CD4-positive, alpha-beta T cell (primary cell): ENCODE data around the gene AMT. TPM values are rescaled to one million over a fixed set of nuclear protein-coding genes. Genes with fewer than 3 reads are reported as not detected.

Experiments
- ATAC-seq: fragments of 200-7000 bp; cut with Tn5 transposase; one replicate; pipeline ENCODE4 v1.10.0; 2022; ENCODE audit warnings: mild to moderate bottlenecking; ENCODE audit not compliant: poor library complexity
- CTCF ChIA-PET: fragments of 350-600 bp; sonication (Branson Sonifier 250); formaldehyde crosslinking; loops from one replicate; lab custom pipeline; 2021; ENCODE audit warnings: antibody characterized with exemption, inconsistent platforms; lab: Charles Lee
- POLR2A ChIA-PET: fragments of 350-600 bp; sonication (Branson Sonifier 250); formaldehyde crosslinking; loops from one replicate; lab custom pipeline; 2021; ENCODE audit warnings: antibody characterized with exemption, inconsistent platforms; lab: Charles Lee
- DNase-seq, 14 experiments: peaks; one replicate each; pipeline ENCODE4 v3.0.0-alpha.2; 2013 to 2020; ENCODE audit warnings: mixed read lengths in 2 of 14
- H3K27ac ChIP-seq, 2 donors: one replicate each; pipeline versions ENCODE4 v1.5.1 to v1.7.0; 2013; ENCODE audit warnings: low read length in 2 of 2, low read depth in 1 of 2, mild to moderate bottlenecking in 1 of 2
- H3K27me3 ChIP-seq, 2 experiments: 1 replicate in 1 of 2; 2 replicates in 1 of 2; pipeline versions ENCODE4 v1.6.1 to v1.7.0; 2013; ENCODE audit warnings: low read length in 2 of 2, control low read depth in 1 of 2, mild to moderate bottlenecking in 1 of 2, moderate library complexity in 1 of 2; ENCODE audit not compliant: insufficient read depth in 2 of 2, control insufficient read depth in 1 of 2
- H3K36me3 ChIP-seq: one replicate; pipeline ENCODE4 v1.6.1; 2013; ENCODE audit warnings: low read length, control low read depth; ENCODE audit not compliant: insufficient read depth
- H3K4me1 ChIP-seq: one replicate; pipeline ENCODE4 v1.6.1; 2013; ENCODE audit warnings: low read length, control low read depth; ENCODE audit not compliant: insufficient read depth
- H3K4me3 ChIP-seq: one replicate; pipeline ENCODE4 v1.5.1; 2013; ENCODE audit warnings: mild to moderate bottlenecking, low read length, moderate library complexity
- H3K9me3 ChIP-seq, 2 experiments: 1 replicate in 1 of 2; 2 replicates in 1 of 2; pipeline versions ENCODE4 v1.6.1 to v1.7.0; 2013; ENCODE audit warnings: low read length in 2 of 2, mild to moderate bottlenecking in 2 of 2, control low read depth in 1 of 2, moderate library complexity in 1 of 2; ENCODE audit not compliant: control insufficient read depth in 1 of 2, insufficient read depth in 1 of 2
- H3K27ac Mint-ChIP-seq: one replicate; pipeline ENCODE4 v1.8.0; 2020; ENCODE audit warnings: mixed read lengths
- H3K27me3 Mint-ChIP-seq: one replicate; pipeline ENCODE4 v1.8.0; 2021; ENCODE audit warnings: mixed read lengths
- H3K36me3 Mint-ChIP-seq: one replicate; pipeline ENCODE4 v1.8.0; 2021; ENCODE audit warnings: low read depth, mixed read lengths
- H3K4me1 Mint-ChIP-seq: one replicate; pipeline ENCODE4 v1.8.0; 2021; ENCODE audit warnings: low read depth, mixed read lengths
- H3K4me3 Mint-ChIP-seq: one replicate; pipeline ENCODE4 v1.8.0; 2020; ENCODE audit warnings: mild to moderate bottlenecking, mixed read lengths
- H3K9me3 Mint-ChIP-seq: one replicate; pipeline ENCODE4 v1.8.0; 2020; ENCODE audit warnings: mixed read lengths
- CTCF ChIP-seq: fragments of 200-600 bp; IDR thresholded peaks from one replicate; pipeline ENCODE4 v1.8.0; 2022; ENCODE audit warnings: antibody characterized with exemption, mild to moderate bottlenecking
- intact Hi-C, 2 experiments: fragments of 100-400 bp; cut with DNase I in 1 of 2; cut with micrococcal nuclease in 1 of 2; formaldehyde crosslinking; loops; one replicate each; pipeline versions ENCODE4 v1.15.1 to v1.9.0; 2023 to 2025; cut with DNase I, micrococcal nuclease
- total RNA-seq, 174 experiments: library from RNA in 2 of 174; stranded (reverse) in 2 of 174; gene quantifications; one replicate each; pipeline ENCODE4 v1.2.3 and lab custom pipeline; 2021 to 2026

Gene AMT
- total RNA-seq, 2 experiments from 2014 or later, result 10.5 to 12.7 TPM

- no peak for DNase-seq
- Histone ChIP-seq H3K9me3 (no peaks in the 10 kb centered on the region), H3K36me3 (peaks cover 10% of the 10 kb centered on the region), H3K4me1 (peaks cover 72% of the 10 kb centered on the region), H3K27me3 (no peaks in the 10 kb centered on the region), H3K4me3 (no peak overlapping the region), H3K27ac (no peak overlapping the region)
- intact Hi-C loops, result no loop called here
- Mint-ChIP-seq H3K27me3 (no peaks in the 10 kb centered on the region), H3K36me3 (peaks cover 39% of the 10 kb centered on the region), H3K4me1 (peaks cover 56% of the 10 kb centered on the region), H3K4me3 (peak overlapping the region; percentile 15), H3K9me3 (no peaks in the 10 kb centered on the region), H3K27ac (peak overlapping the region; percentile 37)
- ATAC-seq, result no peak
- TF ChIP-seq CTCF, result no peak
- ChIA-PET POLR2A (interaction anchor here (1.0 to 1.4 kb wide), 3 partner anchors 23 to 82 kb away, joined by 3 to 5 read pairs (median 3); partner anchors contain the start of genes RHOA, TCTA and USP4), CTCF (interaction anchor here (1.7 to 1.8 kb wide), 2 partner anchors 27 to 48 kb away, joined by 5 to 6 read pairs; partner anchors contain the start of gene USP4)
Observed at GRCh38 chr3:49388289-49388820, 33.9 kb downstream of the AMT start.

GRCh38 chr3:49387721-49388120, 34.6 kb downstream of the AMT start:
- no peak for TF ChIP-seq CTCF
- POLR2A ChIA-PET, result interaction anchor here (1.0 kb wide), 2 partner anchors 47 to 83 kb away, joined by 3 read pairs; partner anchors contain the start of gene USP4
- Mint-ChIP-seq H3K9me3 (no peaks in the 10 kb centered on the region), H3K4me1 (peaks cover 58% of the 10 kb centered on the region), H3K27ac (peak overlapping the region; percentile 37), H3K4me3 (no peak overlapping the region), H3K27me3 (no peaks in the 10 kb centered on the region), H3K36me3 (peaks cover 35% of the 10 kb centered on the region)
- Histone ChIP-seq H3K4me1 (peaks cover 67% of the 10 kb centered on the region), H3K9me3 (no peaks in the 10 kb centered on the region), H3K27me3 (no peaks in the 10 kb centered on the region), H3K4me3 (no peak overlapping the region), H3K36me3 (peaks cover 12% of the 10 kb centered on the region), H3K27ac (no peak overlapping the region)
- CTCF ChIA-PET, result interaction anchor here (1.7 kb wide), 1 partner anchor 48 kb away, joined by 5 read pairs; the partner anchor contains the start of gene USP4
- ATAC-seq (no peak), DNase-seq (no peak)
- intact Hi-C loops, result no loop called here

GRCh38 chr3:49386056-49386756, 36.1 kb downstream of the AMT start:
- POLR2A ChIA-PET, result interaction anchor here (0.6 kb wide), 1 partner anchor 19 kb away, joined by 3 read pairs; no protein-coding TSS in a partner anchor
- Histone ChIP-seq H3K4me1 (peaks cover 66% of the 10 kb centered on the region), H3K27ac (no peak overlapping the region), H3K36me3 (peaks cover 12% of the 10 kb centered on the region), H3K4me3 (no peak overlapping the region), H3K27me3 (no peaks in the 10 kb centered on the region), H3K9me3 (no peaks in the 10 kb centered on the region)
- ATAC-seq (no peak), DNase-seq (no peak)
- no peak for TF ChIP-seq CTCF
- intact Hi-C loops, result no loop called here
- H3K4me3 Mint-ChIP-seq, result peak overlapping the region; percentile 40
- H3K4me1 Mint-ChIP-seq, result peaks cover 58% of the 10 kb centered on the region
- no peaks in the 10 kb centered on the region for H3K9me3 Mint-ChIP-seq
- peak overlapping the region; percentile 66 for H3K27ac Mint-ChIP-seq
- peaks cover 31% of the 10 kb centered on the region for H3K36me3 Mint-ChIP-seq
- no peaks in the 10 kb centered on the region for H3K27me3 Mint-ChIP-seq
- CTCF ChIA-PET, result interaction anchor here (0.6 to 1.3 kb wide), 2 partner anchors 46 to 595 kb away, joined by 4 read pairs; no protein-coding TSS in a partner anchor
